OCI-LY1 (cell line): Measurements from ENCODE around the gene OR51A7.
"Not testable (repeated sequence)": the region's sequence is repeated elsewhere in the genome, so short reads cannot be mapped to it uniquely, and the experiment has no call there.

Experiments used
- H2AFZ ChIP-seq: fragments of 200-600 bp; sonication (generic), shearing (Covaris generic); 2 replicates; pipeline ENCODE4 v1.6.0; 2014; ENCODE audit warnings: antibody characterized with exemption, mild to moderate bottlenecking, low read length
- H3F3A ChIP-seq: fragments of 200-600 bp; sonication (generic), shearing (Covaris generic); 2 replicates; pipeline ENCODE4 v1.6.0; 2014; ENCODE audit warnings: mild to moderate bottlenecking, antibody characterized with exemption, low read length, moderate library complexity; ENCODE audit not compliant: insufficient read depth
- H3K27ac ChIP-seq: fragments of 200-600 bp; sonication (generic); 2 replicates; pipeline ENCODE4 v1.5.1; 2014; ENCODE audit warnings: low read length, mixed run types, mild to moderate bottlenecking, low read depth; ENCODE audit not compliant: poor library complexity, severe bottlenecking
- H3K27me3 ChIP-seq: fragments of 200-600 bp; sonication (generic); 2 replicates; pipeline ENCODE4 v1.6.0; 2014; ENCODE audit warnings: antibody characterized with exemption, mild to moderate bottlenecking, low read length, moderate library complexity; ENCODE audit not compliant: insufficient read depth
- H3K36me3 ChIP-seq: fragments of 200-600 bp; sonication (generic); 2 replicates; pipeline ENCODE4 v1.6.1; 2014; ENCODE audit warnings: mild to moderate bottlenecking, antibody characterized with exemption, low read length, moderate library complexity, mixed read lengths; ENCODE audit not compliant: insufficient read depth
- H3K4me1 ChIP-seq: fragments of 200-600 bp; sonication (generic); 2 replicates; pipeline ENCODE4 v1.5.1; 2014; ENCODE audit warnings: mild to moderate bottlenecking, low read length, moderate library complexity; ENCODE audit not compliant: insufficient read depth, severe bottlenecking
- H3K4me2 ChIP-seq: fragments of 200-600 bp; sonication (generic), shearing (Covaris generic); 2 replicates; pipeline ENCODE4 v1.6.1; 2014; ENCODE audit warnings: low read length
- H3K4me3 ChIP-seq: fragments of 200-600 bp; sonication (generic); 2 replicates; pipeline ENCODE4 v1.5.1; 2014; ENCODE audit warnings: low read length, low read depth, mild to moderate bottlenecking, mixed read lengths; ENCODE audit not compliant: poor library complexity, severe bottlenecking
- H3K79me2 ChIP-seq: fragments of 200-600 bp; shearing (Covaris generic); 2 replicates; pipeline ENCODE4 v1.6.1; 2016; ENCODE audit warnings: mixed run types, low read length, mixed read lengths; ENCODE audit not compliant: insufficient read depth
- H3K9ac ChIP-seq: fragments of 200-600 bp; sonication (generic), shearing (Covaris generic); 2 replicates; pipeline ENCODE4 v1.6.1; 2014; ENCODE audit warnings: mild to moderate bottlenecking, low read length, mixed read lengths
- H3K9me2 ChIP-seq: fragments of 200-600 bp; sonication (generic), shearing (Covaris generic); 2 replicates; pipeline ENCODE4 v1.6.1; 2014; ENCODE audit warnings: low read depth, mild to moderate bottlenecking, low read length, mixed read lengths
- H3K9me3 ChIP-seq: fragments of 200-600 bp; shearing (Covaris generic); 2 replicates; pipeline ENCODE4 v1.6.1; 2014; ENCODE audit warnings: low read length, mixed read lengths
- H4K20me1 ChIP-seq: fragments of 200-600 bp; sonication (generic), shearing (Covaris generic); 2 replicates; pipeline ENCODE4 v1.6.0; 2016; ENCODE audit warnings: mild to moderate bottlenecking, low read length; ENCODE audit not compliant: insufficient read depth
- CTCF ChIP-seq: fragments of 200-600 bp; sonication (generic), shearing (Covaris generic); IDR thresholded peaks from 2 replicates; pipeline ENCODE4 v1.5.1; 2017; ENCODE audit warnings: mild to moderate bottlenecking, antibody characterized with exemption, low read length, moderate library complexity, mixed read lengths
- EZH2 ChIP-seq: fragments of 200-600 bp; sonication (generic), shearing (Covaris generic); IDR thresholded peaks from 2 replicates; pipeline ENCODE4 v1.8.0; 2017; ENCODE audit warnings: borderline replicate concordance, mixed run types, mild to moderate bottlenecking, antibody characterized with exemption, low read length, moderate library complexity, mixed read lengths

Gene OR51A7

GRCh38 chr11:4903484-4903883 is at the start of gene OR51A7:
Gene OR51A7, plus strand, starts transcription at chr11:4903783. Its CDS starts 3,587 bp downstream, at chr11:4907370.
- Histone ChIP-seq H3K4me1 (no peaks in the 10 kb centered on the region), H3K27ac (no peak within 1 kb of the TSS), H3K9me3 (no peaks in the 10 kb centered on the region), H3F3A (no peaks in the 10 kb centered on the region), H3K4me2 (no peak within 1 kb of the TSS), H3K9ac (no peak within 1 kb of the TSS), H3K27me3 (no peaks in the 10 kb centered on the region; the same call in 1 of the 2 replicates), H3K9me2 (no peaks in the 10 kb centered on the region), H2AFZ (no peak within 1 kb of the TSS), H4K20me1 (no peaks in the 10 kb centered on the region), H3K79me2 (no peaks in the 10 kb centered on the region), H3K4me3 (no peak within 1 kb of the TSS), H3K36me3 (no peaks in the 10 kb centered on the region)
- TF ChIP-seq EZH2 (no peak), CTCF (no peak)

GRCh38 chr11:4854286-4854685 is 49.3 kb upstream of the OR51A7 start:
- H3K4me2 ChIP-seq, H3K4me3 ChIP-seq, H3F3A ChIP-seq, H3K27me3 ChIP-seq, H3K4me1 ChIP-seq, H4K20me1 ChIP-seq, H3K27ac ChIP-seq, H3K79me2 ChIP-seq, H3K9me2 ChIP-seq, H3K9me3 ChIP-seq, H2AFZ ChIP-seq, H3K9ac ChIP-seq, H3K36me3 ChIP-seq: not testable (repeated sequence)

- H4K20me1 ChIP-seq, result no peaks in the 10 kb centered on the region
- no peak overlapping the region for H3K4me2 ChIP-seq
- no peak overlapping the region for H3K9ac ChIP-seq
- no peaks in the 10 kb centered on the region for H3K4me1 ChIP-seq
- no peaks in the 10 kb centered on the region for H3K79me2 ChIP-seq
- no peaks in the 10 kb centered on the region for H3K9me2 ChIP-seq
- no peaks in the 10 kb centered on the region for H3K36me3 ChIP-seq
- H3K27me3 ChIP-seq, result no peaks in the 10 kb centered on the region
- H3K9me3 ChIP-seq, result no peaks in the 10 kb centered on the region
- no peak for TF ChIP-seq EZH2
- no peak for TF ChIP-seq CTCF
- no peak overlapping the region for H3K4me3 ChIP-seq
- no peaks in the 10 kb centered on the region for H3F3A ChIP-seq
- H3K27ac ChIP-seq, result no peak overlapping the region
- H2AFZ ChIP-seq, result no peak overlapping the region
Measured at GRCh38 chr11:4862447-4863236, 40.9 kb upstream of the OR51A7 start.

GRCh38 chr11:4863876-4864275 is 39.7 kb upstream of the OR51A7 start:
- H3K4me1 ChIP-seq, result no peaks in the 10 kb centered on the region
- H3K9ac ChIP-seq, result no peak overlapping the region
- H3K9me2 ChIP-seq, result no peaks in the 10 kb centered on the region
- H3F3A ChIP-seq, result no peaks in the 10 kb centered on the region
- no peak overlapping the region for H3K27ac ChIP-seq
- no peak for TF ChIP-seq EZH2
- TF ChIP-seq CTCF, result no peak
- H2AFZ ChIP-seq, result no peak overlapping the region
- H3K4me2 ChIP-seq, result no peak overlapping the region
- H4K20me1 ChIP-seq, result no peaks in the 10 kb centered on the region
- no peak overlapping the region for H3K4me3 ChIP-seq
- no peaks in the 10 kb centered on the region for H3K9me3 ChIP-seq
- H3K27me3 ChIP-seq, result no peaks in the 10 kb centered on the region
- H3K79me2 ChIP-seq, result no peaks in the 10 kb centered on the region
- H3K36me3 ChIP-seq, result no peaks in the 10 kb centered on the region
